ENCODE measurements around the gene IL1RAPL1. TPM values are rescaled to one million over a fixed set of nuclear protein-coding genes. Genes with fewer than 3 reads are reported as not detected.

Gene IL1RAPL1
- total RNA-seq, 2 experiments from 2014 or later: not detected

DNA sequence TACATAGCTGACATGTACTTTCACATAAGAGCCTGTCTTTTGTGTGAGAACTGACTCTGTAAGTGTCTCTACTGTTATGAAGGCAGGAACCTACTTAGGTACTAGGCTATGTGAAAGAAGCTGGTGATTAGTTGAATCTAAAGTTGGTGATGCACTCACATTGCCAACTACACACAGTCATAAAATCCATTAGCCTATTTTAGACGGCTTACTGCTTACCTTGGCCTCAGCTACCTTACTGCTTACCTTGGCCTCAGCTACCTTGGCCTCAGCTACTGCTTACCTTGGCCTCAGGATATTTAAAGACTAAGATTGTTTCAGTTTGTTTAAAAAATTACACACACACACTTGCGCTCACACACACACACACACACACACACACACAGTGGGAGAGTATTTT, 549.7 kb downstream of the IL1RAPL1 start:
- H3K4me3 Mint-ChIP-seq: no peak overlapping the region
- intact Hi-C loops (cut with micrococcal nuclease): no loop called here
- no peak for ATAC-seq
- TF ChIP-seq, protein P1, sequence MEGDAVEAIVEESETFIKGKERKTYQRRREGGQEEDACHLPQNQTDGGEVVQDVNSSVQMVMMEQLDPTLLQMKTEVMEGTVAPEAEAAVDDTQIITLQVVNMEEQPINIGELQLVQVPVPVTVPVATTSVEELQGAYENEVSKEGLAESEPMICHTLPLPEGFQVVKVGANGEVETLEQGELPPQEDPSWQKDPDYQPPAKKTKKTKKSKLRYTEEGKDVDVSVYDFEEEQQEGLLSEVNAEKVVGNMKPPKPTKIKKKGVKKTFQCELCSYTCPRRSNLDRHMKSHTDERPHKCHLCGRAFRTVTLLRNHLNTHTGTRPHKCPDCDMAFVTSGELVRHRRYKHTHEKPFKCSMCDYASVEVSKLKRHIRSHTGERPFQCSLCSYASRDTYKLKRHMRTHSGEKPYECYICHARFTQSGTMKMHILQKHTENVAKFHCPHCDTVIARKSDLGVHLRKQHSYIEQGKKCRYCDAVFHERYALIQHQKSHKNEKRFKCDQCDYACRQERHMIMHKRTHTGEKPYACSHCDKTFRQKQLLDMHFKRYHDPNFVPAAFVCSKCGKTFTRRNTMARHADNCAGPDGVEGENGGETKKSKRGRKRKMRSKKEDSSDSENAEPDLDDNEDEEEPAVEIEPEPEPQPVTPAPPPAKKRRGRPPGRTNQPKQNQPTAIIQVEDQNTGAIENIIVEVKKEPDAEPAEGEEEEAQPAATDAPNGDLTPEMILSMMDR (IDR thresholded peaks at IDR 0.05): no peak
- ChIA-PET CTCF (no interaction called here), POLR2A (no interaction called here)
- no peaks in the 10 kb centered on the region for H3K9me3 Mint-ChIP-seq
- H3K36me3 Mint-ChIP-seq (ENCODE audit: low read depth): no peaks in the 10 kb centered on the region
- no peaks in the 10 kb centered on the region for H3K4me1 Mint-ChIP-seq (ENCODE audit: low read depth)
- no peak for DNase-seq
- H3K27ac Mint-ChIP-seq: no peak overlapping the region
- no peaks in the 10 kb centered on the region for H3K27me3 Mint-ChIP-seq

DNA sequence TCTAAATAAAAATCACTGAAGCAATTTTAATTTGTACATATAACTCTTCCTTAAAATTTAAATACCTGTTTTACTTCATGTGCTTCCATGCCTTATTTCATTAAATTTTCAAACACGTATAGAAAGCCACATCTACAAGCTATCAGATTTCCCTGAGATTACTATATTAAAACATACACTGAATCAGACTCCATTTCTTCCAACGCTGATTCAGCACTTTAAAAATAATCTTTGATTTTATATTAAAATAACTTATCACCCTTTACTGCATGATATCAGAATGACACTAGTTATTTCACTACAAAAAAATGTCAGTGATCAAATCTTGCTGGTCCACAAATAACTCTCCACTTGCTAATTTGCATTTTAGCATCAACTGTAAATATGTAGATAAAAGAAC, 550.8 kb downstream of the IL1RAPL1 start:
- intact Hi-C loops (cut with micrococcal nuclease): no loop called here
- H3K4me1 Mint-ChIP-seq (ENCODE audit: low read depth): no peaks in the 10 kb centered on the region
- ATAC-seq (no peak), DNase-seq (no peak)
- H3K9me3 Mint-ChIP-seq: no peaks in the 10 kb centered on the region
- TF ChIP-seq, protein P1 (IDR thresholded peaks at IDR 0.05): no peak
- CTCF ChIA-PET: no interaction called here
- no peak overlapping the region for H3K4me3 Mint-ChIP-seq
- no peaks in the 10 kb centered on the region for H3K27me3 Mint-ChIP-seq
- H3K27ac Mint-ChIP-seq: no peak overlapping the region
- POLR2A ChIA-PET: no interaction called here
- no peaks in the 10 kb centered on the region for H3K36me3 Mint-ChIP-seq (ENCODE audit: low read depth)

DNA sequence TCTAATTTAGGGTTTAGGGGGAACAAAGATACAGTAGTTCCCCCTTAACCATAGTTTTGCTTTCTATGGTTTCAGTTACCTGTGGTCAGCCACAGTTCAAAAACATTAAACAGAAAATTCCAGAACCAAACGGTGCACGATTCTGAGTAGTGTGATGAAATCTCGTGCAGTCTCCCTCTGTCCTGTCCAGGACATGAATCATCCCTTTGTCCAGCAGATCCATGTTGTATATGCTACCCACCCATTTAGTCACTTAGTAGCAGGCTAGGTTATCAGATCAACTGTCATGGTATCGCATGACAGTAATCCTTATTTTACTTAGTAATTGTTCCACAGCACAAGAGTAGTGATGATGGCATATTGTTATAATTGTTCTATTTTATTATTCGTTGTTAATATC, 556.1 kb downstream of the IL1RAPL1 start:
- Mint-ChIP-seq H3K27me3 (no peaks in the 10 kb centered on the region), H3K4me3 (no peak overlapping the region), H3K27ac (no peak overlapping the region), H3K36me3 (ENCODE audit: low read depth) (no peaks in the 10 kb centered on the region), H3K4me1 (ENCODE audit: low read depth) (no peaks in the 10 kb centered on the region), H3K9me3 (peaks cover 3% of the 10 kb centered on the region)
- DNase-seq (no peak), ATAC-seq (no peak)
- intact Hi-C loops (cut with micrococcal nuclease): no loop called here
- ChIA-PET POLR2A (no interaction called here), CTCF (no interaction called here)
- TF ChIP-seq, protein P1 (IDR thresholded peaks at IDR 0.05): no peak

DNA sequence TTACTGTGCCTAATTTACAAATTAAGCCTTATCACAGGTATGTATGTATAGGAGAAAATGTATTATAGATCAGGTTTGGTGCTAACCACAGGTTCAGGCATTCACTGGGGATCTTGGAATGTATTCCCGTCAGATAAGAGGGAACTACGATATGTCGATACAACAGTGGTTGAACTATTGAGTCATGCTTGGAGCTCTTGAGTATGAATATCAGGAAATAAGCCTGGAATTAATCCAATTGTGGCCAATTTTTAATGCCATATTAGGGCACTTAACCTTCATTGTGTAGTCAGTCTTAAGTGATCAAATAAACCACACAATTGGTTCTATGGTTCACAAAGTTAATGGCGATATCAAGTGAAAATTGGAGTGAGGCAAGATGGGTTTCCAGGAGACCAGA, 556.5 kb downstream of the IL1RAPL1 start:
- intact Hi-C loops (cut with micrococcal nuclease): no loop called here
- DNase-seq (no peak), ATAC-seq (no peak)
- TF ChIP-seq, protein P1 (IDR thresholded peaks at IDR 0.05): no peak
- Mint-ChIP-seq H3K27ac (no peak overlapping the region), H3K27me3 (no peaks in the 10 kb centered on the region), H3K4me3 (no peak overlapping the region), H3K36me3 (ENCODE audit: low read depth) (no peaks in the 10 kb centered on the region), H3K4me1 (ENCODE audit: low read depth) (no peaks in the 10 kb centered on the region), H3K9me3 (peaks cover 3% of the 10 kb centered on the region)
- ChIA-PET CTCF (no interaction called here), POLR2A (no interaction called here)

DNA sequence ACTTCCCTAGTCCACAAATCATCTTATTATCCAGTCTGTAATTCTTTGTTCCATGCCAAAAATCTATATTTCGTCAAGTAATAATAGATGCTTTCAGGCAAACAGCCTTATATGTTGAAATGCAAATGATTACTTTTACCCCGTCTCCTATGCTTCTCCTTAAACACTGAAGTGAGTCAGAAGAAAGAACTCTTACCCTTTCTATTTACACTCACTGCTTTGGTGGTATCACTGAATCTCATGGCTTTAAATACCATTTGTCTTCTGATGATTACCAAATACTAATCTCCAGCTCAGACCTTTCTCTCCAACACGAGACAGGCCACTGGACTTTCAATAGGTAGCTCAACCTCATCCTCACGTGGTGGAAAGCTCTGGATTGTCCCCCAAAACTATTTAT, 558.1 kb downstream of the IL1RAPL1 start:
- no peak overlapping the region for H3K4me3 Mint-ChIP-seq
- intact Hi-C loops (cut with micrococcal nuclease): no loop called here
- no peaks in the 10 kb centered on the region for H3K4me1 Mint-ChIP-seq (ENCODE audit: low read depth)
- CTCF ChIA-PET: no interaction called here
- DNase-seq: no peak
- H3K9me3 Mint-ChIP-seq: peaks cover 3% of the 10 kb centered on the region
- no peaks in the 10 kb centered on the region for H3K36me3 Mint-ChIP-seq (ENCODE audit: low read depth)
- H3K27me3 Mint-ChIP-seq: no peaks in the 10 kb centered on the region
- ATAC-seq: no peak
- POLR2A ChIA-PET: no interaction called here
- TF ChIP-seq, protein P1 (IDR thresholded peaks at IDR 0.05): no peak
- no peak overlapping the region for H3K27ac Mint-ChIP-seq

All from activated CD8-positive, alpha-beta T cell treated with anti-CD3 and anti-CD28 coated beads for 36 hours (primary cell).